ENCODE measurements around the gene MGAT5.

The MGAT5 gene

DNA sequence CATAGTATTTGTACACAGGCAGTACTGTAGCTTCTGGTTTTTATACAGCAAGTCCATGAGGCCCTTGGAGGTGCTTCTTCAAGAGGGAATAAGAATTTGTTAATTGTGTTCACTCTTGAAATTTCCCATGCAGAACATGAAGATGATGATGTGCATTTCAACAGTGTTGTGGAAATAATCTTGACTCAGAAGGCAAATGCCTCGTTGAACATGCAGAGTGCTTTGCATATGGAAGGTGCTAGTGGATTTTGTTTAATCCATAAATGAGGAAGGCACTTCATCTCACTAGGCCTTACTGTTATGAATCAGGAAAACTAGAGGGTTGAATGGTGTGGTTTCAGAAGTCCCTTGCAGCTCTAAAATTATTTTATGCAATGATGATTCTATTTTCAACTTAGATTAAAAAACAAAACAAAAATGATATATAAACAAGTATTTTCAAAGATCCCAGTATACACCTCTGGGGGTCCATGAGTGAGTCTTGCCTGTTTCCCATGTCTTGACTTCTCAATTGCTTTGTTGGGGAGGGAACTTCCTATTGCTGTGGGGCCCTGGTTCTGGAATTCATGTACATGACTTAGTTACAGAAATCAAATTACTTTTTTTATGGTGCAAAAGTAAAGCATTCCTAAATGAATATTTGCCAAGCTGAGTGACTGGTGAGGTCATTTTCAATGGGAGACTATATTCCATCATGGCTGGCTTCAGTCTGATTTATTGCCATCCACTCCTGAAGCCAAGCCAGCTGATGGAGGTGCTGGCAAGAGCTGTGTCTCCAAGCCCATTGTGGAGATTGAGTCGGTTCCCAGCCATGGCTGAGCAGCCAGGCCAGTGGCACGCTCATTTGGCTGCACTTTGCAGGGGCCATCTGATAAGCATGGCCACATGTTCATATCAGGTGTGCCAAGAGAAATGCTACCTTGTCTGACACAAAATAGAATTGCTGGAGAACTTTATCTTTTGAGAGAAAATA lies 56.5 kb downstream of the MGAT5 start:
- no peak for ATAC-seq
- peaks cover 60% of the 10 kb centered on the region for H3K4me1 Mint-ChIP-seq
- H3K9me3 Mint-ChIP-seq: peaks cover 4 to 6% of the 10 kb centered on the region in 2 donors
- no peak for DNase-seq
- H3K27ac Mint-ChIP-seq: no peak overlapping the region
- H3K4me3 Mint-ChIP-seq: no peak overlapping the region
- H3K27me3 Mint-ChIP-seq: no peaks in the 10 kb centered on the region

- Mint-ChIP-seq H3K9me3 (peaks cover 4 to 6% of the 10 kb centered on the region in 2 donors), H3K4me1 (peaks cover 57% of the 10 kb centered on the region), H3K27me3 (no peaks in the 10 kb centered on the region), H3K27ac (peak overlapping the region in 1 of 2 donors; percentile 28), H3K4me3 (peak overlapping the region in 1 of 2 donors; percentile 67)
- DNase-seq: no peak
- no peak for ATAC-seq
Measured at GRCh38 chr2:134312482-134312881, 58.6 kb downstream of the MGAT5 start.

GRCh38 chr2:134314202-134314601 lies 60.3 kb downstream of the MGAT5 start:
- DNase-seq (no peak), ATAC-seq (no peak)
- H3K9me3 Mint-ChIP-seq: peaks cover 0 to under 1% of the 10 kb centered on the region in 2 donors
- peak overlapping the region in 1 of 2 donors; percentile 55 for H3K27ac Mint-ChIP-seq
- peaks cover 51% of the 10 kb centered on the region for H3K4me1 Mint-ChIP-seq
- no peak overlapping the region for H3K4me3 Mint-ChIP-seq
- H3K27me3 Mint-ChIP-seq: no peaks in the 10 kb centered on the region

DNA sequence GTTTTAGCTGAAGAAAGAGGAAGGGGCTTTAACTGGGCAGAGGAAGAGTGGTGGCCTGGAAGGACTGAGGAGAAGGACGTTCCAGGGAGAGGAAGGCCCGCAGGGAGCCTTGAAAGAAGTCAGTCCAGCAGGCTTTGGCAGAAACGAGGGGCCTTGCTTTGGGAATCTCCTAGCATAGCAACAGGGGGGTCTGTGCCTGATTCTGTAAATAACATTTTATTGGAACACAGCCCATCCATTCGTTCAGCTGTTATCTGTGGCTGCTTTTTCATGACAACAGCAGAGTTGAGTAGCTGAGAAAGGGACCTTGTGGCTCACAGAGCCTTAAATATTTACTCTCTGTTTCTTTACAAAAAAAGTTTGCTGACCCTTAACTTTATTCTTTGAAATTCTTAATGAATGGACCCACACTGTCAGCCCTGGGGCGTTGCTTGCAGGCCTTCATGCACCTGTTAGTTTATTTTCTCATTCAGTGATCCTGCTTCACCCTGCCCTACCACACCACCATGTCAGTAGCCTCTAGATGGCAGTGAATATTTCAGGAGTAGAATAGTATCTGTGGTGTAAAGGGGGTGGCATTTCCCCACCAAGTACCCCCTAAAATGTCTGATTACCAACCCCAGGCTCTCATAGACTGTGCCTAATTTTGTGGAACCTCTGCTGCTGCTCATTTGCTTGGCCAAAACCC lies 61.0 kb downstream of the MGAT5 start:
- H3K4me3 Mint-ChIP-seq: no peak overlapping the region
- H3K27ac Mint-ChIP-seq: no peak overlapping the region
- no peak for ATAC-seq
- peaks cover 57% of the 10 kb centered on the region for H3K4me1 Mint-ChIP-seq
- no peaks in the 10 kb centered on the region for H3K27me3 Mint-ChIP-seq
- DNase-seq: no peak
- no peaks in the 10 kb centered on the region for H3K9me3 Mint-ChIP-seq

GRCh38 chr2:134315471-134315870 lies 61.6 kb downstream of the MGAT5 start:
- ATAC-seq (no peak), DNase-seq (no peak)
- Mint-ChIP-seq H3K4me1 (peaks cover 63% of the 10 kb centered on the region), H3K27ac (no peak overlapping the region), H3K4me3 (no peak overlapping the region), H3K9me3 (no peaks in the 10 kb centered on the region), H3K27me3 (no peaks in the 10 kb centered on the region)

DNA sequence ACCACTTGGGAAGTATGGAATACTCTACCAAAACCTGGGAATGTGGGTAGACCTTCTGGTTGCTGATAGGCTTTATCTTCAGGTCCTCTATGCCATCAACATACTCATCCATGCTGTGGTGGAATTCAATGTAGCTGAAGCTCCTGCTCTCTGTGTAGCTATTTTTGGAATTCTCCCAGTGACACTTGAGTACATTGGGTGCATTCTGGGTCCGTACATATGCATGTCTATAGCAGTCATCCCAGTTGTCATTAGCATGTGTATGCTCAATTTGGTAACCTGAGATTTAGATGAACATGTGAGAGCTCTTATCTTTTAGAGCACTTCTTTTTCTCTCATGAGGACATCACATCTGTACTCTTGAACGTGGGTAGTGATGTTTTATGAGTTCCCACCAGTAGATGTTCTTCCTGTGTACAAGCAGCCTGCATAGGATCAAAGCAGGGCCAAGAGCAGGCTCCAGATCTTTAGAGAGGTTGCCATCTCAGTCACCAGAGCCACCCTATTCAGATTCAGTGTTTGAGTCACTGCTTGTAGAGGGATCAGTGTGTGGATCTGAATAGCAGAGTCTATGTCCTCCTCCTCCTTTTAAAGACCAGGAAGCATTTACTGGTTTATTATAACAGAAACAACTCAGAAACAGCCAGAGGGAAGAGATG lies 65.9 kb downstream of the MGAT5 start:
- Mint-ChIP-seq H3K4me1 (peaks cover 60% of the 10 kb centered on the region), H3K4me3 (peak overlapping the region in 1 of 2 donors; percentile 7), H3K27me3 (no peaks in the 10 kb centered on the region), H3K27ac (no peak overlapping the region), H3K9me3 (no peaks in the 10 kb centered on the region)
- peak; percentile 54 for ATAC-seq
- no peak for DNase-seq

DNA sequence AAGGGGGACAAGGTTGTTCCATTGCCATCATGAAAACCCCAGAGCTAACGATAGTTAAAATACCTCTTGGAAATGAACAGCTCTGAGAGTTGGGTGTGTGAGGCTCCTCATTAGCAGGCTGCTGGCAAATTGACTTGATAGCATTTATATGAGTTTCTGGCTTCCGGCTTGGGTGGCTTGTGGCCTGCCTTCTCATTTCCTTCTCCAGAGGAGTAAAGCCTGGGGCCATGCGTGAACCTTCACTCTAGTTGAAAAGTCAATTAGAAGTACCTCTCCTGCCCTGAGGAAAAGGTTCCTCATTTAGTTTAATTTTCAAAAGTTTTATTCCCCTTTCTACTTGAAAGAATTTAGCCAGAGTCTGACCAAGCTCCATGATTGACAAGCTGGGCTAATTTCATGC lies 67.1 kb downstream of the MGAT5 start:
- ATAC-seq: peak; percentile 91
- peak overlapping the region in 1 of 2 donors; percentile 4 for H3K4me3 Mint-ChIP-seq
- peaks cover 65% of the 10 kb centered on the region for H3K4me1 Mint-ChIP-seq
- no peak overlapping the region for H3K27ac Mint-ChIP-seq
- DNase-seq: peak; percentile 16 to 47
- H3K9me3 Mint-ChIP-seq: no peaks in the 10 kb centered on the region
- no peaks in the 10 kb centered on the region for H3K27me3 Mint-ChIP-seq

- ATAC-seq (no peak), DNase-seq (no peak)
- H3K4me3 Mint-ChIP-seq: no peak overlapping the region
- no peaks in the 10 kb centered on the region for H3K27me3 Mint-ChIP-seq
- peak overlapping the region in 1 of 2 donors; percentile 42 for H3K27ac Mint-ChIP-seq
- peaks cover 62% of the 10 kb centered on the region for H3K4me1 Mint-ChIP-seq
- H3K9me3 Mint-ChIP-seq: no peaks in the 10 kb centered on the region
Measured at GRCh38 chr2:134323777-134324176, 69.9 kb downstream of the MGAT5 start.

GRCh38 chr2:134324430-134324829 lies 70.6 kb downstream of the MGAT5 start:
- Mint-ChIP-seq H3K27me3 (no peaks in the 10 kb centered on the region), H3K27ac (no peak overlapping the region), H3K4me3 (no peak overlapping the region)

GRCh38 chr2:134324947-134325346 lies 71.1 kb downstream of the MGAT5 start:
- DNase-seq (no peak), ATAC-seq (no peak)
- Mint-ChIP-seq H3K27ac (no peak overlapping the region), H3K27me3 (no peaks in the 10 kb centered on the region), H3K4me3 (no peak overlapping the region), H3K4me1 (peaks cover 51% of the 10 kb centered on the region), H3K9me3 (no peaks in the 10 kb centered on the region)

More at GRCh38 chr2:134324430-134324829, 70.6 kb downstream of the MGAT5 start:
- Mint-ChIP-seq H3K9me3 (no peaks in the 10 kb centered on the region), H3K4me1 (peaks cover 57% of the 10 kb centered on the region)
- no peak for DNase-seq
- no peak for ATAC-seq

DNA sequence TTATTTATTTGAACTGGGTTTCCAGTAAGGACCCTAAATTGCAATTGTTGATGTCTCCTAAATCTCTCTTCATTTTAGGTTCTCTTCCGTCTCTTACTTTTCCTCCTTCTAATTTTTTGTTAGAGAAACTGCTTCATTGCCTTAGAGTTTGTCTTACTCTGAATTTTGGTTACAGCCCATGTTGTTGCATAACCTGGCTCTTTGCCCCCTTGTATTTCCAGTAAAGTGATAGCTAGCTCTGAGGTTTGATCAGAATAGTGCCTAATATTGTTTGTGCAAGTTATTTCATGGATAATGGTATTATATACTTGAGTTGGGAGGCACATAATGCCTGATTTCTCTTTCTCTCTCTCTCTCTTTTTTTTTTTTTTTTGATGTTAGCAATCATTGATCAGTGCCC lies 71.8 kb downstream of the MGAT5 start:
- no peaks in the 10 kb centered on the region for H3K9me3 Mint-ChIP-seq
- ATAC-seq: no peak
- DNase-seq: no peak
- H3K27ac Mint-ChIP-seq: no peak overlapping the region
- H3K4me1 Mint-ChIP-seq: peaks cover 44% of the 10 kb centered on the region
- no peaks in the 10 kb centered on the region for H3K27me3 Mint-ChIP-seq
- H3K4me3 Mint-ChIP-seq: no peak overlapping the region

GRCh38 chr2:134327367-134327766 lies 73.5 kb downstream of the MGAT5 start:
- Mint-ChIP-seq H3K27me3 (no peaks in the 10 kb centered on the region), H3K4me1 (peaks cover 27% of the 10 kb centered on the region), H3K9me3 (peaks cover 7% of the 10 kb centered on the region in 2 donors), H3K4me3 (no peak overlapping the region), H3K27ac (no peak overlapping the region)
- ATAC-seq (no peak), DNase-seq (no peak)

DNA sequence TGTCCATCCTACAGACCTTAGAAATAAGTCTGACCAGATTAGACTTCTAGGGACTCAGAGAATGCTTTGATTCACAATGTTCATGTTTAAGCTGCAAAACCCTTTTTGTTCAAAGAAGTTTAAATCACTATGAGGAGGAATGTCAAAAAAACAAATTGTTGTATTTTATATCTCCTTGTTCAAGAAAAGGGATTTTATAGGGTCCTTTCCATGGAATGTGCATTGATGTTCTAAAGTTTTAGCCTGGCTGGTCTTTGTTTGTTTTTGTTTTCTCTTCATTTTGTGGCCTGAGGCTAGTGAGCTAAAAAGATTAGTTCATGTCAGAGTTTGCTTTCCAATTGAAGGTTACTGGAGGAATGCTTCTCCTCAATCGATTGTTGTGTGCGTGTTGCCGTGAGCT lies 77.2 kb downstream of the MGAT5 start:
- H3K27me3 Mint-ChIP-seq: no peaks in the 10 kb centered on the region
- H3K27ac Mint-ChIP-seq: no peak overlapping the region
- H3K4me1 Mint-ChIP-seq: peaks cover 6% of the 10 kb centered on the region
- no peak for ATAC-seq
- peaks cover 7% of the 10 kb centered on the region in 2 donors for H3K9me3 Mint-ChIP-seq
- no peak for DNase-seq
- no peak overlapping the region for H3K4me3 Mint-ChIP-seq

DNA sequence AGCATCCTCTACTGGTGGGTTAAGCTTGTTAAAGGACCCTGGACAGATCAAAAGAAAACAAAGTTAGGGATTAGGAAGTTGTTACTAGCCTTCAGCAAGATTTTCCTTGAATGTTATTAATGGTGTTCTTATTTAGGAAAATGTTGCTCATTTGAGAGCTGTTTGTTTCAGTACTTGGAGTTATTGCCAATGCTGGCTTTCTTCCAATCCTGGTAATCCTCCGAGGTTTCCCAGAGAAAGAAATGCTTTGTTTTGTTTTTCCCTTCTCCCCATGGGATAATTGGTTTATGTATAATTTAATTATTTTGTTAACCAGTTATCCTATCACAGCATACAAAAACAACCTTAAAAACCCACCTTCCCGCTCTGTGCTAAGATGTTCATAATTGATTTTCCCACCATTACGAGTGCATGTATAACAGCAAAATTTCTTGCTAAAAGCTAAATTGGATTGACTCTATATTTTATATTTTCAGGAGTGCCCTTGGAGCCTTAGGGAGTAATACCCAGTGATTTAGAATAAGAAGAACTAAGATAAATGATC lies 79.8 kb downstream of the MGAT5 start:
- Mint-ChIP-seq H3K9me3 (peaks cover 7% of the 10 kb centered on the region in 2 donors), H3K4me3 (no peak overlapping the region), H3K27me3 (no peaks in the 10 kb centered on the region), H3K4me1 (no peaks in the 10 kb centered on the region), H3K27ac (no peak overlapping the region)
- DNase-seq (no peak), ATAC-seq (no peak)

GRCh38 chr2:134334542-134335353 lies 80.9 kb downstream of the MGAT5 start:
- ATAC-seq (no peak), DNase-seq (no peak)
- no peak overlapping the region for H3K4me3 Mint-ChIP-seq
- no peaks in the 10 kb centered on the region for H3K27me3 Mint-ChIP-seq
- peaks cover 7% of the 10 kb centered on the region in 2 donors for H3K9me3 Mint-ChIP-seq
- H3K4me1 Mint-ChIP-seq: no peaks in the 10 kb centered on the region
- no peak overlapping the region for H3K27ac Mint-ChIP-seq

Measured in stimulated activated naive CD8-positive, alpha-beta T cell treated with anti-CD3 and anti-CD28 coated beads, Interleukin-15, amount 100 ng/mL, for 72 hours (primary cell).